Daoy (cell line): ENCODE data around the gene IGFBP6. TPM values are rescaled to one million over a fixed set of nuclear protein-coding genes. Genes with fewer than 3 reads are reported as not detected.

Source experiments
- DNase-seq: peaks from one replicate; pipeline ENCODE4 v3.0.0-alpha.2; 2015; ENCODE audit warnings: low read depth
- total RNA-seq: library from RNA; depleted of rRNA; stranded (reverse); fragments of >200 nt; shearing (Covaris generic); gene quantifications from 2 replicates; pipeline ENCODE4 v1.2.3, GENCODE V29; 2014

Gene IGFBP6
- total RNA-seq, 1 experiment from 2014 or later, result 68.5 TPM

DNA sequence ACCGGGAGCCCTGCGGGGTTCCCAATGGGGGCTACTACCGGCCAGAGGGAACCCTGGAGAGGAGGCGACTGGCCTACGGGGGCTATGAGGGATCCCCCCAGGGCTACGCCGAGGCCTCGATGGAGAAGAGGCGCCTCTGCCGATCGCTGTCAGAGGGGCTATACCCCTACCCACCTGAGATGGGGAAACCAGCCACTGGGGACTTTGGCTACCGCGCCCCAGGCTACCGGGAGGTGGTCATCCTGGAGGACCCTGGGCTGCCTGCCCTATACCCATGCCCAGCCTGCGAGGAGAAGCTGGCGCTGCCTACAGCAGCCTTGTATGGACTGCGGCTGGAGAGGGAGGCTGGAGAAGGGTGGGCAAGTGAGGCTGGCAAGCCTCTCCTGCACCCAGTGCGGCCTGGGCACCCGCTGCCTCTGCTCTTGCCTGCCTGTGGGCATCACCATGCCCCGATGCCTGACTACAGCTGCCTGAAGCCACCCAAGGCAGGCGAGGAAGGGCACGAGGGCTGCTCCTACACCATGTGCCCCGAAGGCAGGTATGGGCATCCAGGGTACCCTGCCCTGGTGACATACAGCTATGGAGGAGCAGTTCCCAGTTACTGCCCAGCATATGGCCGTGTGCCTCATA is 37.9 kb upstream of the IGFBP6 start:
- DNase-seq, result no peak

DNA sequence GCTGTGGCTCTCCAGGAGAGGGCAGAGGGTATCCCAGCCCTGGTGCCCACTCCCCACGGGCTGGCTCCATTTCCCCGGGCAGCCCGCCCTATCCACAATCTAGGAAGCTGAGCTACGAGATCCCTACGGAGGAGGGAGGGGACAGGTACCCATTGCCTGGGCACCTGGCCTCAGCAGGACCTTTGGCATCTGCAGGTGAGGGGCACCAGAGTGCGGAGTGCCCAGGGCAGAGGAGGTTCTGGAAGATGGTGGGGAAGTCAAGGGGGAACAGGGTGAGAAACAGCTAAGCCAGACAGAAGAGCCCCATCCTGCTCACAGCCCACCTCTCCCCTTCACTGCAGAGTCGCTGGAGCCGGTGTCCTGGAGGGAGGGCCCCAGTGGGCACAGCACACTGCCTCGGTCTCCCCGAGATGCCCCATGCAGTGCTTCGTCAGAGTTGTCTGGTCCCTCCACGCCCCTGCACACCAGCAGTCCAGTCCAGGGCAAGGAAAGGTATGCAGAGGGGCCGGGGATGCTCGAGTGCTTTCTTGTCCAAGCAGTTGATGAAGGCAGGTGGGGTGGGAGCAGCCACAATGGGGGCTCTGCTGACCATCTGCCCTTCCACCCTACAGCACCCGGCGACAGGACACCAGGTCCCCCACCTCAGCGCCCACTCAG is 37.3 kb upstream of the IGFBP6 start:
- no peak for DNase-seq

- no peak for DNase-seq
These were observed 36.7 kb upstream of the IGFBP6 start for GRCh38 chr12:53060721-53061276.

DNA sequence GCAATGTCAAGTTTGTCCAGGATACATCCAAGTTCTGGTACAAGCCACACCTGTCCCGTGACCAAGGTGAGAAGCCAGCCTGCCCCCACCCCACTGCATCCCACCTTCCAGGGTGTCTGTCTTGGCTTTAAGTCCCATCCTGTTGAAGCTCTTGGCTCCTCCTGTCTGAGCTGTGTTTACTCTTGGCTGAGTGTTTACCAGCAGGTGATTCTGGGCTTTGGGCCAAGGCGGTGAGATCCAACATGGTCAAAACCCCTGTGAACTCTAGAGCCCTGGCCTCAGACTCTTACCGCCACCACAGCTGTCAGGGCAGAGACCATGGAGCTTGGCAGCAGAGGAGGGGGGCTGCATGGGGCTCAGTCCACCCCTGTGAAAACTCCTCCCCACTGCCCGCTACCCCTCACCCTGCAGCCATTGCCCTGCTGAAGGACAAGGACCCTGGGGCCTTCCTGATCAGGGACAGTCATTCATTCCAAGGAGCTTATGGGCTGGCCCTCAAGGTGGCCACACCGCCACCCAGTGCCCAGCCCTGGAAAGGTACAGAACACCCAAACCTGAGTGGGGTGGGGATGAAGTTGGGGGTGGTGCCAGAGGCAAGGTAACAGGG is 36.0 kb upstream of the IGFBP6 start:
- no peak for DNase-seq

DNA sequence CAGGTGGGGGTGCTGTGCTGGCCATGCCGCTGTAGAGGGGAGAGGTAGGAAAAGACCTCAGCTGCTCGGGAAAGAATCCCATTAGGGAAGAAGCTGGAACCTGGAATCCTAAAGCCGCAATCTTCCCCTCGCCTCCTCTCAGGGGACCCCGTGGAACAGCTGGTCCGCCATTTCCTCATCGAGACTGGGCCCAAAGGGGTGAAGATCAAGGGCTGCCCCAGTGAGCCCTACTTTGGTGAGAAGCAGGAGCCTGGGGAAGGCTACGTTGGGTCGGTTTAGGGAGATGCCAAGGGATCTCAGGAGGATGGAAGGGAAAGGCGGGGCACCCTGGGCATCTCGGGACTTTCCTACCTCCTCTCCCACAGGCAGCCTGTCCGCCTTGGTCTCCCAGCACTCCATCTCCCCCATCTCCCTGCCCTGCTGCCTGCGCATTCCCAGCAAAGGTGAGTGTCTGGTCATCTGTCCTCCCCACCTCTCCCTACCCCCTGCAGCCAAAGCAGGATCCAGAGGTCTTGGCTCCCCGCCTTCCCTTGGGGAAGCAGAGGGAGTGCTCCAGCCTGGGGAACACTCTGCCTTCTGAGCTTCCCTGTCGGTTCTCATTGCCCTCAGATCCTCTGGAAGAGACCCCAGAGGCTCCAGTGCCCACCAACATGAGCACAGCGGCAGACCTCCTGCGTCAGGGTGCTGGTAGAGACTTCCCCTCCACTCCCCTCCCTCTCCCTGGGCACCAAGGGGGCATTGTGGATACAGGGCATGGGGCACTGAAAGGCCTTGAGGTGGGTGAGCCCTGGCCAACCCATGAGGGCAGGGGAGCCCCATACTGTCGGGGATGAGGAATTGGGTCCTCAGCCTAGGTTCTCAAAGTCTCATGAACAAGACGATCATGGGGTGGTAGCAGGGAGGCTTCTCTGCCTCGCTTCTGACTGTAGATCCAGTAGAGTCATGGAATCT is 35.2 kb upstream of the IGFBP6 start:
- DNase-seq, result no peak

DNA sequence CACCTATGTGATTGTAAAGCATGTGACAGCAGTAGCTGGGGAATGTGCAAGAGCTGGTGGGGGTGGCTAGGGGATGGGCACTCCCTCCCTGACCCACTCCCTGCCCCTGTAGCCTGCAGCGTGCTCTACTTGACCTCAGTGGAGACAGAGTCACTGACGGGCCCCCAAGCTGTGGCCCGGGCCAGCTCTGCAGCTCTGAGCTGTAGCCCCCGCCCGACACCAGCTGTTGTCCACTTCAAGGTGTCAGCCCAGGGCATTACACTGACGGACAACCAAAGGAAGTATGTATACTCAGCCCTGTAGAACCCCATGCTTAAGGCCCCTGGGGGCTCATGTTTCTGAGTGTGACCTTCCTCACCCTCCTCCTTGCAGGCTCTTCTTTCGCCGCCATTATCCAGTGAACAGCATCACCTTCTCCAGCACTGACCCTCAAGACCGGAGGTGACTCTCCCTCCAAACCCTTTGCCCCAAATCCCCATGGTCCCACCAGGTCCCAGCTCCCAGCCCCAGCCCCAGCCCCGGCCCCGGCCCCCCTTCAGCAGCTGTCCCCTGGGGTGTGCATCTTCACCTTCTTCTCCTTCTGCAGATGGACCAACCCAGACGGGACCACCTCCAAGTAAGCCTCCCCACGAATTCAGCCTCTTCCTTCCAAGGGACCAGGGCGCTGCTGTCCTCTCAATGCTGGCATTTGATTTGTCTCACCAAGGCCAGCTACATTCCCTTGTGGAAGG is 34.3 kb upstream of the IGFBP6 start:
- DNase-seq, result no peak

- DNase-seq, result no peak
These were observed 33.5 kb upstream of the IGFBP6 start for GRCh38 chr12:53063708-53064612.

DNA sequence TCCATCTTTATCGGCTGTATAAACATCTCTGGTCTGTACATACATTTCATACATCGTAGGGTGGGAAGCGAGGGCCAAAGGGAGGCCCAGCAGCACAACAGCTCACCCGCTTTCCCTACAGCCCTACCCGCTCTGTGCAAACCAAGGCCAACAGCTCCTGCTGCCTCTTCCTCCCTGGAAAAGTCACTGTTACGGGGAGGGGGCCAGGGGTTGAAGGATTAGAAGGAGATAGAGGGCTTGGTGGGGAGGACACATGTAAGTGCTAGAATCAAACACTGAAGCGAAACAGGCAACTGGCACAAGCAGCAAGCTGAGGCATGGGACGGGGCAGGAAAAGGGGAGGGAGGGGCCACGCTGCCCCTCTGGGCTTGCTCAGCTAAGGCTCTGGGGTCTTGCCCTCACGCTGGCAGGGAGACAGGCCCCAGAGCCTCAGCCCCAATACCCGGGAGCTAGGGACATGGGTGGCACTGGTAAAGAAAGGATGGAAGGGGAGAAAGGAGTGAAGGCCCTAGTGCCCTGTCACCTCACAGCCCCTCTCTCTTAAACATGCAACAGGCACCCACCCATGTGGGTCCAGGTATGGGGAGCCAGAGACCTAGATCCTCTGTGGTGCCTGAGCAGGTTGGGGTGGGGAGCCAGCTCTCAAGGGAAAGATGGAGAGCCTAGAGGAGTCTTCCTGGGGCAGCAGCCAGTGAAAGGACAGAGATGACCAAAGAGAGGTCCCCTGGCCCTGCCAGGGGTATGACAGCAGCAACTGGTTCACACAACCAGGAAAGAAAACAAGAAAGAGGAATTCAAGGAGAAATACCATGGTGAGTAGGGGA is 32.6 kb upstream of the IGFBP6 start:
- no peak for DNase-seq

GRCh38 chr12:53065470-53065869 is 32.0 kb upstream of the IGFBP6 start:
- DNase-seq, result no peak

GRCh38 chr12:53065975-53066931 is 31.2 kb upstream of the IGFBP6 start:
- peak; percentile 88 for DNase-seq

DNA sequence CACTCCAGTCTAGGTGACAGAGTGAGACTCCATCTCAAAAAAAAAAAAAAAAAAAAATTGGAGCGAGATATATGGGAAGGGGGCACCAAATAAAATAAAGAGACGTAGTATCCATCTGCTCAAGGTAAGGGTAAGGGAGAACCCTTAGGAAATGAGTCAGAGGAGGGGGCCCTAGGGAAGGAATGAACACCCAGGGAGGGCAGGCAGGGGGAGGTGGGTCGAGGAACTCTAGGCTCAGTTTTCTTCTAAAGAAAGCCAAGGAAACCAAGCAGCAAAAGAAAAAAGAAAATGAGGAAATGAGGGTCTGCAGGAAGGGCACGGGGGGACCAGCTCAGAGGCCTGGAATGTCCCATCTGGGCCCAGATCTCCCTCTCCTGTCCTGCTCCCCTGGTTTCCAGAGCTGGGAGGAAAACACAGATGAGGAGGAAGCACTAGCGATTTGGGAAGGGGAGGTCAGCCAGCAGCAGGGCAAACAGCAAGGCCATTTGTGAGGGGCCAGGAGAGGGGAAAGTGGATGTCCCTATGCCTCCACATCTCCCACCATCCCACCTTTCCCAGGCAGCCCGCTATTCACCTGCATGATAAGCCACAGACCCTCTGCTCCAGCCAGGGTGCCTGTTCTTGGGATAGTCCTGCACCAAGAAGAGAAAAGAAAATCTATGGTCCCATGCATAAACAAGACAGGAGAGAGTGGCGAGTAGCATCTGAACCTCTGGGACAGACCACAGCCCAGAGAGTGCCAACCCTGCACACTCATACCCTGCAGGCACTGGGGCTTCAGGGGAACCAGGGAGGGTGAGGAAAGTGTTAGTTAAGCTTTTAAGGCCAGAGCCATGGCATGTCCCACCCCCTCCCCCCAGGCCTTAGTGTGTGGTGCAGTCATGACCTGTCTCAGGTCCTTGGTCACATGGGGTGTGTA is 30.1 kb upstream of the IGFBP6 start:
- DNase-seq, result no peak

DNA sequence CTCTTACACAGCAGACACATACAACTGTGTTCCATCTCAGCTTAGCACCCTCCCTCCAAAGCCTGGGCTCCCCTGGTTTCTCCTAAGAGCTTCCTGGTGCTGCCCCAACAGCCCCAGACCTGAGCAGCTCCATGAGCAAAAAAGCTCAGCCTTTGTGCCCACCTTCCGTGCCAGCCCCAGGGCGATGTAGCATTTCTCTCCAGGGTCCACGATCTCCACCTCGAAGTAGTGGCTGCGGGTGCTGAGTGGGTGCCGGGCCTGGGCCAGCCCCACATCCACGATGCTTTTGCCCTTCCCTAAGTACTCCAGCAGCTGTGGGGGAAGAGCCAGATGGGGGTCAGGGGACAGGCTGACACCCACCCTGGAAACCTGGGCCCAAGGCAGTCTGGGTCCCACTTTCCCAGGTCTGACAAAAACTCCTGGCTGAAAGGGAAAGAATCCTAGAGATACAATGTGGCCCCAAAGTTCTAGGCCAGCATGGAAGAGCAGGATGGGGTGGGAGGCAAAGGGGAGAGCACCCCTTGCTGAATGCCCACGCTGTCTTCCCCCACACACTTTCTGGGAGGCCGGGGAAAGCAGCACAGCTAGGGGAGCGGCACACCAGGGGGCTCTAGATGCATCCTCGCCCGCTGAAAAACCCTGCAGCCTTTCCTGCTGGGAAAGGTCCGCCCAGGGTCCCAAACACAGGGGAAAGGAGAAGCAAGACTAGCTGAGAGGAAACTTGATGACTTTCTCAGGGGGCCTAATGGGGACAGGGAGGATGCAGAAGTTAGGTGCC is 29.3 kb upstream of the IGFBP6 start:
- DNase-seq, result no peak

GRCh38 chr12:53068811-53069585 is 28.5 kb upstream of the IGFBP6 start:
- no peak for DNase-seq

DNA sequence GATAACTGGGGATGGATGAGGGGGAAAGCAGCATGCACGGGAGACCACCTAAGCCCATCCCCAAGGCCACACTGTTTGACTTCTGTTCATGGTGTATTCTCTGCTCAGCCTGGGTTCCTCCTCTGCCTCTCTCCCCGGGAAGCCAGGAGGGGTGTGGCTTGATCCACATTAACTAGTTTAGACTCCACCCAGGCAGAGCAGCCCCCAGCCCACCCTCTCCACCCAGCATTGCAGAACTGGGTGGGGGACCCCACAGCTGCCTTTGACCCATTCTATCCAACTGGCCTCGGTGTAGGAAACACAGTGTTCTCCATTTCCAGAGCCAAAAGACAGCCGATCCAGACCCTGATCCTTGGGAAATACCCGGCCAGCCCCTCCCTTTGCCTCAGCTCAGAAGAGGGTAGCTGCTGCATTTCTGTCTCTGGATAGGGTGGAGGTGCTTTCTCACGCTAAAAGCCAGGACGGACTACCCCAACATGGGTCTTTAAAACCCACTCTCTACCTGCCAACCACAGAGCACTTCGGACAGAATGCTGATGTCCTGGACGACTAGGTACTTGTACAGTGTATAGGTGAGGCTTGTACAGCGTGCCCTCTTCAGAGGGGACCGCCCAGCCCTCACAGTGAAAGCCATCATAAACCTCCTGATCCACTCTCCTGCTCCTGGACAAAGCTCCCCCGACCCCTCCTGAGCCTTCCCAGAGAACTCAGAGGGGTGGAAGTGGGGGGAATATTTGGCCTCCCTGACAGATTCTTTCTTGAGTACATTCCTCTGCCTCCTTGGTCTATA is 27.7 kb upstream of the IGFBP6 start:
- no peak for DNase-seq
